Gastroesophageal sphincter (tissue), 3 donors: Measurements from ENCODE around the gene LRRC41.
A peak's percentile ranks its signal among the peaks of the same experiment; 100 is the strongest.

Source experiments
- CTCF ChIP-seq, 4 experiments: fragments of 200-600 bp in 2 of 4; fragments of 450-650 bp in 2 of 4; sonication (generic) in 1 of 4; IDR thresholded peaks; one replicate each; pipeline ENCODE4 v1.5.1; 2017 to 2019; ENCODE audit warnings: antibody characterized with exemption in 4 of 4, mild to moderate bottlenecking in 2 of 4, moderate library complexity in 2 of 4
- EP300 ChIP-seq: sonication (generic); formaldehyde crosslinking; IDR thresholded peaks from one replicate; pipeline ENCODE4 v1.6.1; 2017; ENCODE audit warnings: antibody characterized with exemption, mild to moderate bottlenecking
- POLR2A ChIP-seq, 2 donors: fragments of 450-650 bp; IDR thresholded peaks; one replicate each; pipeline ENCODE4 v1.6.1; 2017; ENCODE audit warnings: antibody characterized with exemption in 2 of 2, mild to moderate bottlenecking in 2 of 2, moderate library complexity in 1 of 2
- POLR2AphosphoS5 ChIP-seq: sonication (generic); formaldehyde crosslinking; IDR thresholded peaks from one replicate; pipeline ENCODE4 v1.6.1; 2017; ENCODE audit warnings: antibody characterized with exemption

- TF ChIP-seq CTCF (IDR thresholded peaks at IDR 0.05) (no peak), POLR2A (IDR thresholded peaks at IDR 0.05) (no peak), POLR2AphosphoS5 (peak; percentile 38), EP300 (no peak)
Observed at GRCh38 chr1:46247436-46248121, 55.8 kb downstream of the LRRC41 start, which contains the start of gene RAD54L.
